ENCODE measurements around the gene PIERCE2.

GRCh38 chr15:55383687-55384086, 24.6 kb upstream of the PIERCE2 start:
- no peak for TF ChIP-seq CTCF (IDR thresholded peaks at IDR 0.05; ENCODE audit: poor library complexity)
- no peak for TF ChIP-seq EZH2phosphoT487 (IDR thresholded peaks at IDR 0.05; ENCODE audit: low read depth, severe bottlenecking, unreplicated experiment)
- no peak for TF ChIP-seq EZH2 (IDR thresholded peaks at IDR 0.05; ENCODE audit: borderline replicate concordance)
